ENCODE data around the gene YY1. TPM values are rescaled to one million over a fixed set of nuclear protein-coding genes. Genes with fewer than 3 reads are reported as not detected.
"Not testable (repeated sequence)": the region's sequence is repeated elsewhere in the genome, so short reads cannot be mapped to it uniquely, and the experiment has no call there.

Gene YY1
- total RNA-seq, result 48.1 TPM
- long read RNA-seq, full-length matches to known transcripts, result 77 of 90 reads
- long read RNA-seq, partial matches to known transcripts, result 2 of 90 reads
- long read RNA-seq, other reads (novel, unspliced or antisense), result 11 of 90 reads

DNA sequence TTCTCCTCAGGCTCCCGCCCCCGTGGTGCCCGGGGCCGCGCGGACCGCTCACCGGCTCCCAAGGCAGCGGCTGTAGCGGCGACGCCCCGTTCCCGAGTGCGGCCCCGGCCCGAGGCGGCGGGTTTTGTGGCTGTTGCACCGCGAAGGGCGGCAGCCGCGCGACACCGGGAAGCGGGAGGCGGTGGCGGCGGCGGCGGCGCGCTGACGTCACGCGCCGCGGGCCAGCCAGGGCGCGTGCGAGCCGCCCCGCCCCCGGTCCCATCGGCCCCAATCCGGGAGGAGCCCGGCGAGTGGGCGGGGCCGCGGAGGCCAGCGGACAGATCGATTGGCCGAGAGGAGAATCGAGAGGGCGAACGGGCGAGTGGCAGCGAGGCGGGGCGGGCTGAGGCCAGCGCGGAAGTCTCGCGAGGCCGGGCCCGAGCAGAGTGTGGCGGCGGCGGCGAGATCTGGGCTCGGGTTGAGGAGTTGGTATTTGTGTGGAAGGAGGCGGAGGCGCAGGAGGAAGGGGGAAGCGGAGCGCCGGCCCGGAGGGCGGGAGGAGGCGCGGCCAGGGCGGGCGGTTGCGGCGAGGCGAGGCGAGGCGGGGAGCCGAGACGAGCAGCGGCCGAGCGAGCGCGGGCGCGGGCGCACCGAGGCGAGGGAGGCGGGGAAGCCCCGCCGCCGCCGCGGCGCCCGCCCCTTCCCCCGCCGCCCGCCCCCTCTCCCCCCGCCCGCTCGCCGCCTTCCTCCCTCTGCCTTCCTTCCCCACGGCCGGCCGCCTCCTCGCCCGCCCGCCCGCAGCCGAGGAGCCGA is at the start of gene YY1:
YY1 (plus strand) TSS at position 726 of the 792 bp plus-strand sequence. CDS start 101 bp downstream, outside the sequence.
- DNase-seq, result peak; percentile 100
- intact Hi-C loops (cut with micrococcal nuclease), result no loop called here

DNA sequence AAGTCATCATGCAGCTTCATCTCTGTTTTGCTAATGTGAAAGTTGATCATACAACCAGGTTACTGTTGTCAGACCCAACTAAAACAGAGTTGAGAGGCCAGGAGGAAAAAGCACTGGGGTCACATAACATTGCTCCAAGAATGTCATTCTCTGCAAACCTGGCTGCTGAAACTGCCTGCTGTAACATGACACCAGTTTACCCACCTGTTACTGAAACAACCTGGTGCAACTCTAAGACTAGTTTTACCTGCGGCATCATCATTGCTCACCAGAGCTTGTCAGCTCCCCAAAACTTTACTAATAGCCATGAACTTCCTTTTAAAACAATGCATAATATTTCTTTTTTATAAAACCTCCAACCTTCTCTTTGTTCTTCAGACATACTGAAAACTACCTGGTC is 48.8 kb upstream of the YY1 start:
- no peak for DNase-seq
- ATAC-seq, result no peak
- intact Hi-C loops (cut with micrococcal nuclease), result no loop called here

More for the DNA sequence above, at the start of gene YY1:
- ATAC-seq, result peak; percentile 86

DNA sequence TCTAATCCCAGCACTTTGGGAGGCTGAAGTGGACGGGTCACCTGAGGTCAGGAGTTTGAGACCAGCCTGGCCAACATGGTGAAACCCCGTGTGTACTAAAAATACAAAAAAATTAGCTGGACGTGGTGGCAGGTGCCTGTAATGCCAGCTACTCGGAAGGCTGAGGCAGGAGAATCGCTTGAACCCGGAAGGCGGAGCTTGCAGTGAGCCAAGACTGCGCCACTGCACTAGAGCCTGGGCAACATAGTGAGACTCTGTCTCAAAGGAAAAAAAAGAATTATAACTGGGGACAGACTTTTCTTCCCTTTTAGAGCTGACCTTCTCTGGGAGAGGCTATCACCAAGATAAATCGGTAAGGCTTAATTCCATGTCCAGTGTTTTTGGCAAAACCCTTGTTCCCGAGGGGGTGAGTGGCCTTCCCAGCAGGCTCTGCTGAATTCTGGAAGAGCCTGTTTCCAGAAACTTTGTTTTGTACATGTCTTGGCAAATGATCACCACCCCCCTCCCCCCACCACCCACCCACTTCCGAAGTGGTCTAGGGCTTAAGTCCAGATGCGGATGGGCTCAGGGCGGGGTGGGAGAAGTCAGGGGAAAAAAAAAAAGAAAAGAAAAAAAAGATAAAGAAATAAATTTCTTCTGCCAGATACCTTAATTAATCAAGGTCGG is 47.2 kb upstream of the YY1 start:
- intact Hi-C loops (cut with micrococcal nuclease), result no loop called here

DNA sequence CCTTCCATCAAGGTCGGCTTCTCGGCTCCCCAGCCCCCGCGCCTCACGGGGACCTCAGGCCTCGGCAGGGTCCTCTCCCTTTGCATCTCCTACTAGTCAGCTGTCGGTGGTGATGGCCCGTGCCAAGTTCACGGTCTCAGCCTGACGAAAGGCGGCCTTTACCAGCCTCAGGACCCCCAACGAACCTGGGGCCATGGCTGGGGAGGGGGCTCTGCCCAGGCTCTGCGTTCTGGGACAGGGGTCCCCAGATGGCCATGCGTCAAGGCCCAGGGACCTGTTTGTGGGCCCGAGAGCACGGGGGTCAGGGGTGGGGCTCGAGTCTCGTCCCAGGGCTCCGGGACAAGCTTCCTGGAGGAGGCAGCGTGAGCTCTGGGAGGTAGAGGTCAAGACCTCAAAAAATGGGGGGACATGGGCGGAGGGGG is 46.7 kb upstream of the YY1 start:
- intact Hi-C loops (cut with micrococcal nuclease), result no loop called here
- DNase-seq, result peak; percentile 55
- ATAC-seq, result peak; percentile 2

More for the DNA sequence above, 47.2 kb upstream of the YY1 start:
- no peak for ATAC-seq
- DNase-seq, result no peak

DNA sequence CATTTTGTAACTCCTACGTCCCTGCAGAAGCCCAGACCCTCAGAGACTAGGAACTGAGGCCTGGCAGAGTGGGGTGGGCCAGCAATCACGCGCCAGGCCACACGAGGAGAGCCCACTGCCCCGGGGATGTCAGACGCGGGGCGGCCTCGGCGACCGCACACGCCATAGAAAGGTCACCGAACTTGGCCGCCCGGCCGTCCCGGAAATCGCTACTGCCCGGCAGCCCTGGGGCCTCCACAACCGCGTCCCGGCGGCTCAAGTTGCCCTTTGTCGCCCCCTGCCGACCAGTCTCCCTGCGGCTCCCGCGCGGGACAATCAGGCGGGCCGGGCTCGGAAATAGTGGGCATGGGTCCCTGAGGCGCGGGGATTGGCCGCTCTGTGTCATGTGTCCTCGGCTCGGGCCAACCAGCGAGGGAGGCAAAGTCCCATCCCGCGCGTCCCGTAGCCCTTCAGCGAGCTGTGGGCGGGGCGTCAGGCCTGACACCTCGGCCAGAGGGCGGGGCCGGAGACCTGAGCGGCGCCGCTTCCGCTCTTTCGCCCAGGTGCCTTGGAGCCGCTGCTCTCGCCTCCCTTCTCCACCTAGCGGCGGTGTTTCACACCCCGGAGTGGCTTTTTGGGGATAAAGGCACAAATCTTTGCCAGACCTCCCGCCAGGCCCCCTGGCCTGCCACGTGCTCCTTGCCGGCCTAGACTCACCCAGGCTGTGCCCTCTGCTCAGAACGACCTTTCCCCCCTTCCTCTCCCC is 46.1 kb upstream of the YY1 start:
- peak; percentile 100 for DNase-seq
- peak; percentile 99 for ATAC-seq
- intact Hi-C loops (cut with micrococcal nuclease), result no loop called here

DNA sequence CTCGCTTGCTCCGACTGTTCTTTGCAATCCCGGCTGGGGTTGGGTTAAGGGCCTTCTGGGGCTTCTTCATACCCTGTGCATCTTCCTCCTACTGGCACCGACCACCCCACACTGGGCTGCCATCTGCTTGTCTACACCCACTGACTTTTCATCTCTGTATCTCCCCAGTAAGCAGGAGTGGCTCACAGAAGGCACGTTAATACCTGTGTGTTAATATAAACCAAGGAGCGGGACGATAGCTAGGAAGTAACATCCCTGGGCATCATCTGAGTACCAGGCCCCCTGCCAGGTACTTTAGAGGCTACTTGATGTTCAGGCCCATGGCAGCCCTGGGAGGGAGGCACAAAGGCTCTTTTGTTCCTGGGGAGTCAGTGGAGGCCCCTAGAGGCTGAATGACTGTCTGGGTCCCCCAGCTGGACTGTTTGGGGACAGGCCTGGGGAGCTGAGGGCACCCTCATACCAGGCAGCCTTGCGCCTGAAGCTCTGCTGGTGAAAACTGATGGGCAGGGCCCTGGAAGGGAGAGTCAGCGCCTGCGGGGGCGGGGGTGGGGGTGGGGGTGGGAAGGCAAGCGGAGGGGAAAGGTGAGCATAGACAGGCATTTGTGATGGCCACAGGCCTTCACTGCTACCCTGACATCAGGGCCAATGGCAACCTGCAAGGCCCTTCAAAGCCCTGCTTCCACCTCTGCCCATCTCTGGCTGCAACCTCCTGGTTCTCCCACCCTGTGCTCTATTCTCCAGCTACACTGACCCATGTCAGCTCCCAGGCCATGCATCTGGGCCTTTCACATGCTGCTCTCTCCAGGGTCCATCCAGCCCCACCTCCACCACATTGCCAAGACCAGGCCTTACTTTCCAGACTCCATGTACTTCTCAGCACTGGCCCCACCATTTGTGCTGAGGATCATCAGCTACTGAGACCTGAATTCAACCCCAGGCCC is 45.3 kb upstream of the YY1 start:
- DNase-seq, result no peak
- ATAC-seq, result no peak
- intact Hi-C loops (cut with micrococcal nuclease), result no loop called here

DNA sequence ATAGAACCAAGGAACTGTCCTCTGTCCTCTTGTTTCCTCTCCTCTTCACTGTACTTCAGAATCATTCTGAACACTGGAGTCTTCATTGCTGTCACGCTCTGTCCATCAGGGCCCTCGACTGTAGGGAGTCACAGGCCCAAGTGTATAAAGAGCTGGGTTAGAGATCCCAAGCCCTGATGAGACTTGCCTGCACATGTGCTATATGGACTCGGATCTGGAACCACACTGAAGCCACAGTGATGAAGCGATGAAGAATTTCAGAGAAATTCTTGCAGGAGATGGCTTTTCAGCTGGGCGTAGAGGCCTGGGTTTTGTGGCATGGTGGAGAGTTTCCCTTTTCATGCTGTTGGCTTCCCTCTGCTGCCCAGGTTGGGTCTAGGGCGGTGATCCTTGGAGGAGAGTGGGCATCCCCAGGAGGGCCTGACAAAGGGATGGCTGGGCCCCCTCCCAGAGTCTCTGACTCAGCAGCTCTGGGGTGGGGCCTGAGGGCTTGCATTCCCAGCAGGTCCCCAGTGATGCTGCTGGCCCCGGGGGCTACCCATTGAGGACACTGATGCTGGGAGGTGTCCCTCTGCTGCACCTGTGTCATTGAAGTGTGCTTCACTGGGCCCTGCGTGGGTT is 39.6 kb upstream of the YY1 start:
- ATAC-seq (no peak), DNase-seq (no peak)
- intact Hi-C loops (cut with micrococcal nuclease), result no loop called here

DNA sequence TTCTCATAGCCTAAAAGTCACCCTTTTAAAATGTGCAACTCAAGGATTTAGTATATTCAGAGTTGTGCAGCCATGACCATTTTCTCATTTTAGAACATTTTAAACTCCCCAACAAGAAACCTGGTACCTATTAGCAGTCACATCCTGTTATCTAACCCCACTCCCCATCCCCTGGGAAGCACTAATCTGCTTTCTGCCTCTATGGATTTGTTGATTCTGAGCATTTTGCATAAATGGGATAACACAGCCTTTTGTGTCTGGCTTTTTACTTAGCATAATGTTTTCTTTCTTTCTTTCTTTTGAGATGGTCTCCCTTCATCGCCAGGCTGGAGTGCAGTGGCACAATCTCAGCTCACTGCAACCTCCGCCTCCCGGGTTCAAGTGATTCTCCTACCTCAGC is 38.6 kb upstream of the YY1 start:
- DNase-seq (no peak), ATAC-seq (no peak)
- intact Hi-C loops (cut with micrococcal nuclease), result no loop called here

DNA sequence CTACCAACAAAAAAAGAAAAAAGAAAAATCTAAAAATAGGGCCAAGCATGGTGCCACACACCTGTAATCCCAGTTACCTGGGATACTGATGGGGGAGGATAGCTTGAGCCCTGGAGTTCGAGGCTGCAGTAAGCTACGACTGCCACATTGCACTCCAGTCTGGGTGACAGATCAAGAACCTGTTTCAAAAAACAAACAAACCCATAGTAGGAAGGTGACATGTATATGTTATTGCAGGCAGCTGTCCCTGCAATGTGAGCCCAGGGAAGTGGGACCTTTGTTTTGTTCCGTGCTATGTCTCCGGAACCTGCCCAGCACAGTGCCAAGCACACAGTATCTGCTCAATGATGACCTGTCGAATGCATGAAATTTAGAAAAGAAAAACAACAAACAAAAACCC is 37.2 kb upstream of the YY1 start:
- intact Hi-C loops (cut with micrococcal nuclease), result no loop called here
- DNase-seq, result no peak

DNA sequence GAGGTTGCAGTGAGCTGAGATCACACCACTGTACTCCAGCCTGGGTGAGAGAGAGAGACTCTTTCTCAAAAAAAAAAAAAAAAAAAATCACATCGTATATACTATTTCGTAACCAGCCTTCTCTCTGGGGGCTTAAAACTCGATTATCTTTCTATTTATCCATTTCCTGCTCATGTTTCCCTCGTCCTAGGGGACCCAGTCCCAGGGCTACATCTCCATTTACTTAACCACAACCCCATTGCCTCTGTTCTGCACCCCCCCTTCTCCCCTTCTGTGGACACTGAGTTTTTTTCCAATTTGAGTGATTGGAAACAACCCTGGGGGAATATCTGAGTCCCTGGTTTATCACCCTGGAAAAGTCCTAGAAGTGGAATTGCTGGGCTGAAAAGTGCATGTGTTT is 36.2 kb upstream of the YY1 start:
- intact Hi-C loops (cut with micrococcal nuclease), result no loop called here
- DNase-seq (no peak), ATAC-seq (no peak)

More for the DNA sequence above, 37.2 kb upstream of the YY1 start:
- ATAC-seq, result no peak

DNA sequence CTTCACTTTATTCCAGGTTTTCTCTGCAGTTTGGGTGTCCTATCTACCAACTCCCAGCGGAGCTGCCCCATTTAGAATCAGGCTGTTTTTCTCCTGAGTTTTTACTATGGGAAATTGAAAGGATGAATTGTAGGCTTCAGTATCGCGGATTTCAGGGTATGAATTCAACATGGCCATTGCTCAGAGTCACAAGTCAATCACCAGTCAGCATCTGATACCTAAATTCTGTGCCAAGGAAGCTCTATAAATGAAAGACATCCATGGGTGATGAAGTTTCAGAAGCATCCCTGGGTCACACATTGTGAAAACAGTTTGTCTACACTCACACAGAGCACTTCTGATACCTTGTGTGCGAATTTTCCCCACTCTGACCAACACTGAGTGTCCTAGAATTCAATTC is 35.8 kb upstream of the YY1 start:
- intact Hi-C loops (cut with micrococcal nuclease), result no loop called here
- DNase-seq, result no peak
- no peak for ATAC-seq

DNA sequence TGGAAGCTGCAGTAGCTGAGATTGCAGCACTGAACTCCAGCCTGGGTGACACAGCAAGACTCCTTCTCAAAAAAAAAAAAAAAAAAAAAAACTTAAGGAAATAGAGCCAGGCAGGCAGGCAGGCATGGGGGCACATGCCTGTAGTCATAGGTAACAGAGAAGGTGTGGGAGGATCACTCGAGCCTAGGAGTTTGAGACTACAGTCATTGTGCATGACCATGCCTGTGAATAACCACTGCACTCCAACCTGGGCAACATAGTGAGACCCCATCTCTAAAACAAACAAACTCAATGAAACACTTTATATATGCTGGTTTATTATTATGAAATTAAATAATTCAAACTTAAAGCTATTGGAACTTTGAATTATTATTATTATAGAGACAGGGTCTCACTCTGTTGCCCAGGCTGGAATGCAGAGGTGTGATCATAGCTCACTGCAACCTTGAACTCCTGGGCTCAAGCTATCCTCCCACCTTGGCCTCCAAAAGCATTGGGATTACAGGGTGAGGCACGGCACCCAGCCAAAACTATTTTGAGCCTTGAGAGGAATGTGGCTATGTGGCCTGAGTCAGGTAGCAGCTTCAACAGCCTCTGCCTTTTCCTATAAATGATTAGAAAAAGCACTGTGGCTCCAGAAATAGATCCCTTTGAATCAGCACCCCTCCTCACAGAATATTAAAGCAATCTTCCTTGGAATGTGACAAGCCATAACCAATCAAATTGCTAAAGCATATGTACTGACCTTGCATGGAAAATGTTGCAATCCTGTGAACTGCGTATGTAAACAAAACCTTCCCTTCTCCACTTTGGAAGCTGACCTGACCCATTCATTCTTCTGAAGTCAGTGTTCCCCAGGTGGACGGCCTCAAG is 34.7 kb upstream of the YY1 start:
- DNase-seq, result no peak
- ATAC-seq, result peak; percentile 30
- intact Hi-C loops (cut with micrococcal nuclease), result no loop called here

DNA sequence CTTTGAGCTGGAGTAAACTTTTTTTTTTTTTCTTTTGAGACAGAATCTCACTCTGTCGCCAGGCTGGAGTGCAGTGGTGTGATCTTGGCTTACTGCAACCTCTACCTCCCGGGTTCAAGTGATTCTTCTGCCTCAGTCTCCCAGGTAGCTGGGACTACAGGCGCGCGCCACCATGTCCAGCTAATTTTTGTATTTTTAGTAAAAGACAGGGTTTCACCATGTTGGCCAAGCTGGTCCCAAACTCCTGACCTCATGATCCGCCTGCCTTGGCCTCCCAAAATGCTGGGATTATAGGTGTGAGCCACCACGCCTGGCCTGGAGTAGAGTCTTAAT is 34.1 kb upstream of the YY1 start:
- DNase-seq; ATAC-seq; intact Hi-C loops (cut with micrococcal nuclease): not testable (repeated sequence)

DNA sequence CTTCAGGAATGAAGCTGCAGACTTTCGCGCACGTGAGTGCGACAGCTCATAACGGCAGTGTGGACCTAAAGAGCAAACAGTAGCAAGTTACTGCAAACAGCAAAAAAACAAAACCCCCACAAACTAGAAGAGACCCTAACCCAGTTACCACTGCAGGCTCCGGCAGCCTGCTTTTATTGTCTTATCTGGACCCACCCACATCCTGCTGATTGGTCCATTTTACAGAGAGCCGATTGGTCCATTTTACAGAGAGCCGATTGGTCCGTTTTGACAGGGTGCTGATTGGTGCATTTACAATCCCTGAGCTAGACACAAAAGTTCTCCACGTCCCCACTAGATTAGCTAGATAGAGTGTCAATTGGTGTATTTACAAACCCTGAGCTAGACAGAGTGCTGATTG is 31.4 kb upstream of the YY1 start:
- intact Hi-C loops (cut with micrococcal nuclease), result not testable (repeated sequence)

DNA sequence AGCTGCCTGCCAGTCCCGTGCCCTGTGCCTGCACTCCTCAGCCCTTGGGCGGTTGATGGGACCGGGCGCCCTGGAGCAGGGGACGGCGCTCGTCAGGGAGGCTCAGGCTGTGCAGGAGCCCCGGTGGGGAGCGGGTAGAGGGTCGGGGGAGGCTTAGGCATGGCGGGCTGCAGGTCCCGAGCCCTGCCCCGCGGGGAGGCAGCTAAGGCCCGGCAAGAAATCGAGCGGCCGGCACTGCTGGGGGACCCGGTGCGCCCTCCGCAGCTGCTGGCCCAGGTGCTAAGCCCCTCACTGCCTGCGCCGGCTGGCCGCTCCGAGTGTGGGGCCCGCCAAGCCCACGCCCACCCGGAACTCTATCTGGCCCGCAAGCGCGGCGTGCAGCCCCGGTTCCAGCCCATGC is 30.8 kb upstream of the YY1 start:
- DNase-seq; ATAC-seq; intact Hi-C loops (cut with micrococcal nuclease): not testable (repeated sequence)

More for the DNA sequence above, 31.4 kb upstream of the YY1 start:
- ATAC-seq, DNase-seq: not testable (repeated sequence)

DNA sequence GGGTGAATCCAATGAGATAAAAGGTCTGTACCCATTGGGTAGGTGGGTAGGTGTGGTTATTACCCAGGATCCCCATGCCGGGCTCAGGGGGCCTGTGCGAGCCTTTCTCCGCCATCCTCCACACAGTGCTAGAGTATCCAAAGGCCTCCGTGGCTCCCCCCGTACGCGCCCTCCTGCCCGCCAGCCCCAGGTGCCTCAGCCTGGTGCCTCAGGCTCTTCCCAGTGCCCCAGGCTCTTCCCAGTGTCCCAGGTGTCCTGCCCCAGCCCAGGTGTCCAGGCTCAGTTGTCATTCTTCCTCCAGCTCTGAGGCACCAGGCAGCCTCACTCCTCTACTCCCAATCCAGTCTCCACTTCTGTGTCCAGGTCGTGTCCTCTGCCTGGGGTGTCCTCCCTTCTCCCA is 27.6 kb upstream of the YY1 start:
- DNase-seq, result no peak
- intact Hi-C loops (cut with micrococcal nuclease), result no loop called here
- ATAC-seq, result no peak

DNA sequence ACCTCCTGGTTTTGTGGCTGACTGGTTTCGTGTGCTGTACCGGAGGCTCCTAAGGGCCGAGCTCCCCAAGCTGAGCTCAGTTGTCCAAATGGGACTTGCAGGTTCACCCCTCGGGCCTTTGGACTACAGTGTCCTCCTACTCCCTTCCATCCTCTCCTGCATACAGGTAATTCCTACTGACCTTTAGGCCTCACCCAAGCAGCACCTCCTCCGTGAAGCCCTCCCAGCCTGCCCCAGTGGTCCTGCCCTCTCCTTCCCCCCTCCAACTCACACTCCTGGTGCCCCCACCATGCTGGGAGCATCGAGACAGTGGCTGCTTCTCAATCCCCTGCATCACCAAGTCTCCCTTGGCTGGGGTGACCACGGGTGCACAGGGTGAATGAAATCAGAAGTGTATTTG is 27.1 kb upstream of the YY1 start:
- DNase-seq, result no peak
- ATAC-seq, result no peak
- intact Hi-C loops (cut with micrococcal nuclease), result no loop called here

Measured in left ventricle myocardium superior (tissue), 1 donor.